Chondrocyte (in vitro differentiated cells): ENCODE measurements around the gene NSG2. TPM values are rescaled to one million over a fixed set of nuclear protein-coding genes. Genes with fewer than 3 reads are reported as not detected.
"Not testable (repeated sequence)": the region's sequence is repeated elsewhere in the genome, so short reads cannot be mapped to it uniquely, and the experiment has no call there.

Experiments
- DNase-seq: peaks from one replicate; pipeline ENCODE4 v3.0.0; 2021; ENCODE audit warnings: mixed read lengths, low spot score
- H3K27ac Mint-ChIP-seq: one replicate; pipeline ENCODE4 v1.8.0; 2021; ENCODE audit warnings: mild to moderate bottlenecking, moderate library complexity, mixed read lengths; ENCODE audit not compliant: unreplicated experiment
- H3K27me3 Mint-ChIP-seq: 2 replicates; pipeline ENCODE4 v1.8.0; 2021; ENCODE audit warnings: low read depth, mixed read lengths
- H3K36me3 Mint-ChIP-seq: 2 replicates; pipeline ENCODE4 v1.8.0; 2021; ENCODE audit warnings: low read depth, mixed read lengths
- H3K4me1 Mint-ChIP-seq: 2 replicates; pipeline ENCODE4 v1.8.0; 2021; ENCODE audit warnings: low read depth, mild to moderate bottlenecking, mixed read lengths
- H3K4me3 Mint-ChIP-seq: one replicate; pipeline ENCODE4 v1.8.0; 2021; ENCODE audit warnings: mild to moderate bottlenecking, moderate library complexity, mixed read lengths; ENCODE audit not compliant: unreplicated experiment
- H3K9me3 Mint-ChIP-seq: 2 replicates; pipeline ENCODE4 v1.8.0; 2021; ENCODE audit warnings: low read depth, mixed read lengths
- CTCF ChIP-seq: fragments of 200-600 bp; sonication (generic); IDR thresholded peaks from 2 replicates; pipeline ENCODE4 v1.5.0; 2021; ENCODE audit warnings: antibody characterized with exemption, mild to moderate bottlenecking, moderate library complexity
- total RNA-seq: library from RNA; stranded (reverse); gene quantifications from 3 replicates; pipeline ENCODE4 v1.2.1, GENCODE V29; 2021

The NSG2 gene
- total RNA-seq, 1 donor from 2014 or later = not detected

GRCh38 chr5:174141398-174141797, 95.9 kb downstream of the NSG2 start:
- DNase-seq = no peak
- no peak overlapping the region for H3K4me3 Mint-ChIP-seq
- peaks cover 13% of the 10 kb centered on the region for H3K27me3 Mint-ChIP-seq
- no peaks in the 10 kb centered on the region for H3K4me1 Mint-ChIP-seq
- no peaks in the 10 kb centered on the region for H3K9me3 Mint-ChIP-seq
- no peak for TF ChIP-seq CTCF
- no peak overlapping the region for H3K27ac Mint-ChIP-seq
- no peaks in the 10 kb centered on the region for H3K36me3 Mint-ChIP-seq

GRCh38 chr5:174145091-174145490, 99.6 kb downstream of the NSG2 start:
- no peak overlapping the region for H3K4me3 Mint-ChIP-seq
- no peaks in the 10 kb centered on the region for H3K4me1 Mint-ChIP-seq
- peaks cover 23% of the 10 kb centered on the region for H3K27me3 Mint-ChIP-seq
- H3K36me3 Mint-ChIP-seq = no peaks in the 10 kb centered on the region
- H3K27ac Mint-ChIP-seq = no peak overlapping the region
- H3K9me3 Mint-ChIP-seq = no peaks in the 10 kb centered on the region
- no peak for DNase-seq
- TF ChIP-seq CTCF = no peak

DNA sequence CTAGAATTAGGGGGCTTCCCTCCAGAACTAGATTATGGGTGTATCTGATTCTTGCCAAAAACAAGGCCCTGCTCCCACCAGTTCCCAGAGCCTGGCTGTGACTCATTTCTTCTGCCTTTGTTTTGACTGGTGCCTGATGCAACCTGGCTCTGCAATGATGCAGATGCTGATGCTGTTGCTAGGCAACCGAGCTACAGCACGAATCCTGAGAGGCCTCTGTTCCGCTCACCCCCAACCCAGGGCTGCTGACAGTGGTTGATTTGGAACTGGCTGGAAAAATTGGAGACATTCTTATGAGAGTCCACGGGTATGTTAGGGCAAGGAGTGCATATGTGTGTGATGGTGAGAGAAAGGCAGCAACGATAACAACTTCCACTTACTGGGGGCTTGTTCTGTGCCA, 100.3 kb downstream of the NSG2 start:
- Mint-ChIP-seq H3K4me3 (no peak overlapping the region), H3K27ac (no peak overlapping the region), H3K4me1 (no peaks in the 10 kb centered on the region), H3K9me3 (no peaks in the 10 kb centered on the region), H3K36me3 (no peaks in the 10 kb centered on the region), H3K27me3 (peaks cover 23% of the 10 kb centered on the region)
- no peak for DNase-seq
- no peak for TF ChIP-seq CTCF

- Mint-ChIP-seq H3K4me1 (no peaks in the 10 kb centered on the region), H3K27ac (no peak overlapping the region), H3K27me3 (peaks cover 20% of the 10 kb centered on the region)
Observed at GRCh38 chr5:174146556-174146955, 101.0 kb downstream of the NSG2 start.

DNA sequence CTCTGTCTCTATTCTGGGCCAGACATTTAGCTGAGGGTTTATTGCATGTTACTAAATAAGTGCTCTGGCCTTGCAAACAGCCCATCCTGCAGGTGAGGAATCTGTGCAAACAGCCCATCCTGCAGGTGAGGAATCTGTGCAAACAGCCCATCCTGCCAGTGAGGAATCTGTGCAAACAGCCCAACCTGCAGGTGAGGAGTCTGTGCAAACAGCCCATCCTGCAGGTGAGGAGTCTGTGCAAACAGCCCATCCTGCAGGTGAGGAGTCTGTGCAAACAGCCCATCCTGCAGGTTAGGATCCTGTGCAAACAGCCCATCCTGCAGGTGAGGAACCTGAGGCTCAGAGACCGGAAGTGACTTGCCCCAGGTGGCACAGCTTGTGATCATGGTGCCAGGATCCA, 101.5 kb downstream of the NSG2 start:
- not testable (repeated sequence) for DNase-seq, H3K36me3 Mint-ChIP-seq, H3K27ac Mint-ChIP-seq, H3K4me3 Mint-ChIP-seq, H3K9me3 Mint-ChIP-seq, H3K4me1 Mint-ChIP-seq
- peaks cover 22% of the 10 kb centered on the region for H3K27me3 Mint-ChIP-seq

More at GRCh38 chr5:174146556-174146955, 101.0 kb downstream of the NSG2 start:
- no peak for DNase-seq
- TF ChIP-seq CTCF = no peak
- Mint-ChIP-seq H3K9me3 (no peaks in the 10 kb centered on the region), H3K4me3 (no peak overlapping the region), H3K36me3 (no peaks in the 10 kb centered on the region)

DNA sequence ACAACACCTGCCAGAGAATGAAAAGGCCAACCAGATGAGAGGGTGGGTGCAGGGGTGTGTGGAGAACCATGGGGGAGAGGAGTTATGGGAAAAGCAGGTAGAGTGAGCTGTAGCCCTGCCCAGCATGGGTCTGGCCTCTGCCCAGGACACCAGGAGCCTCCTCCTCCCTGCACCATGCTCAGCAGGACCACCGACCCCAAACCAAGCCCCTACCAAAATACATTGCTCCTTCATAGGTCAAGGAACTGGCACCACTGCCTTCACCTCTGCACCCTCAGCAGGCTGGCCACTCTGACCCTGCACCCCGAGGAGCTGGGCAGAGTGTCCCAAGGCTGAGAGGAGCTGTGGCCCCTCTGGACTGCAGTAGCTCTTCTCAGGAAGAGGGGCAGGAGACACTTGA, 102.0 kb downstream of the NSG2 start:
- no peak for DNase-seq
- H3K4me1 Mint-ChIP-seq = no peaks in the 10 kb centered on the region
- TF ChIP-seq CTCF = no peak
- no peaks in the 10 kb centered on the region for H3K9me3 Mint-ChIP-seq
- H3K4me3 Mint-ChIP-seq = no peak overlapping the region
- no peaks in the 10 kb centered on the region for H3K36me3 Mint-ChIP-seq
- peaks cover 22% of the 10 kb centered on the region for H3K27me3 Mint-ChIP-seq
- no peak overlapping the region for H3K27ac Mint-ChIP-seq
